K562 treated with DMSO at 1 percent for 24 hours (cell line): ENCODE measurements around the gene PPP1R15A. TPM values are rescaled to one million over a fixed set of nuclear protein-coding genes. Genes with fewer than 3 reads are reported as not detected.

Source experiments
- total RNA-seq: library from RNA; unstranded; fragments of 300-600 nt; gene quantifications from 2 replicates; pipeline ENCODE4 v1.2.3, GENCODE V29; 2022; ENCODE audit warnings: low read depth; ENCODE audit not compliant: insufficient read depth

PPP1R15A gene
- total RNA-seq, result 88.6 and 88.9 TPM in 2 replicates

DNA sequence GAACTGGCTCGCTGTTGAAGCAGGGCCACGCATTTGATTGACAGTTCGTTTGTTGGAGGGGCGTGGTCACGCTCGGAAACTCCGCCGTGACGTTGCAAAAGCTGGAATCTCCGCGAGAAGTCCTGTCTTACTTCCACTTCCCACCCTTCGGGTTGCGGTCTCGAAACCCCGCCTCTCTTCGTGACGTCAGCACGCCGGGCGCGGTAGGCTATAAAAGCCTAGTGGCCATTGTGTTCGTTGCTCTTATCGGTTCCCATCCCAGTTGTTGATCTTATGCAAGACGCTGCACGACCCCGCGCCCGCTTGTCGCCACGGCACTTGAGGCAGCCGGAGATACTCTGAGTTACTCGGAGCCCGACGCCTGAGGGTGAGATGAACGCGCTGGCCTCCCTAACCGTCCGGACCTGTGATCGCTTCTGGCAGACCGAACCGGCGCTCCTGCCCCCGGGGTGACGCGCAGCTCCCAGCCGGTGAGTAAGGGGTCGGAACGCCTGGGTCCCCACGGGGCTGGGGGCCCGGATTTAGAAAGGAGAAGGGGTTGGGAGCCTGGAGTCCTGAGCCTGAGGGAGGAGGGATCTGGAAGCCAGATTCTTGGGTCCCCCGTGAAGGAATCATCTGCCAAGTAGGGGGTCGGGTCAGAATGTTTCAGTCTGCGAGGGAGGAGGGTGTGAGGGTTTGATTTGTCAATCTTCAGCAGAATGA, at the start of gene PPP1R15A:
Gene PPP1R15A, plus strand, starts transcription at position 240 of the 702 bp plus-strand sequence. CDS start 813 bp downstream, outside the sequence.

DNA sequence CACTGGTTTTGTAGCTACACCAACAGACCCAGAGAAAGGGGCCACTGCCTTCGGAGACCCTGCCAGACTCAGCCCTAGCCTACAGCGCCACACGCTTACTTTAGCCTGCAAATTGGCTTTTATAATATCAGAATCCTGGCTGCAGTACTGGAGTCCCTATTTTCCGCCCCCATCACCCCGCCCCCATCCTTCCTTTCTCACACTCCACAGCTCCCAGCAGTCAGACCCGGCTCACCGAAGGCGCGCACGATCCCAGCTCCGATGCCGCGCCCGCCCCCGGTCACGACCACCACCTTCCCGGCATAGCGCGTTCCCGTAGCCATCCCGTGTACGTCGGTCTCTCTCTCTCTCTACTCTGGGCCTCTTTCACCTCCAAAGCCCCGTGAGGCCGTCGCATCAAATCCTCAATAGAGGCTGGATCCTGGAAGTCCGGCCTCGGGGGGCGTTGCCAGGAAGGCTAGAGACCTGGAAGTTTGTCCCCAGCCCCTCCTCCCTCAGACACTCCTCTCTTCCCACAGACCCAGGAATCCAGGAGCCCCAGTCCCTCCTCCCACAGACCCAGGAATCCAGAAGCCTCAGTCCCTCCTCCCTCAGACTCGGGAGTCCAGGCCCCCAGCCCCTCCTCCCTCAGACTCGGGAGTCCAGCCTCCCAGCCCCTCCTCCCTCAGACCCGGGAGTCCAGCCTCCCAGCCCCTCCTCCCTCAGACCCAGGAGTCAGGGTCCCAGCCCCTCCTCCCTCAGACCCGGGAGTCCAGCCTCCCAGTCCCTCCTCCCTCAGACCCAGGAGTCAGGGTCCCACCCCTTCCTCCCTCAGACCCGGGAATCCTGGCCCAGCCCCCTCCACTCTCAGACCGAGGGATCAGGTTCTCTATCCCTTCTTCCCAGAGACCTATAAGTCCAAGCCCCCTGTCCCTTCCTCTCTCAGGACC, 35.9 kb upstream of the PPP1R15A start, which contains the start of gene HSD17B14:
Gene HSD17B14, minus strand, starts transcription at position 403 of the 929 bp plus-strand sequence. Its CDS starts 80 bp downstream, at position 323.

DNA sequence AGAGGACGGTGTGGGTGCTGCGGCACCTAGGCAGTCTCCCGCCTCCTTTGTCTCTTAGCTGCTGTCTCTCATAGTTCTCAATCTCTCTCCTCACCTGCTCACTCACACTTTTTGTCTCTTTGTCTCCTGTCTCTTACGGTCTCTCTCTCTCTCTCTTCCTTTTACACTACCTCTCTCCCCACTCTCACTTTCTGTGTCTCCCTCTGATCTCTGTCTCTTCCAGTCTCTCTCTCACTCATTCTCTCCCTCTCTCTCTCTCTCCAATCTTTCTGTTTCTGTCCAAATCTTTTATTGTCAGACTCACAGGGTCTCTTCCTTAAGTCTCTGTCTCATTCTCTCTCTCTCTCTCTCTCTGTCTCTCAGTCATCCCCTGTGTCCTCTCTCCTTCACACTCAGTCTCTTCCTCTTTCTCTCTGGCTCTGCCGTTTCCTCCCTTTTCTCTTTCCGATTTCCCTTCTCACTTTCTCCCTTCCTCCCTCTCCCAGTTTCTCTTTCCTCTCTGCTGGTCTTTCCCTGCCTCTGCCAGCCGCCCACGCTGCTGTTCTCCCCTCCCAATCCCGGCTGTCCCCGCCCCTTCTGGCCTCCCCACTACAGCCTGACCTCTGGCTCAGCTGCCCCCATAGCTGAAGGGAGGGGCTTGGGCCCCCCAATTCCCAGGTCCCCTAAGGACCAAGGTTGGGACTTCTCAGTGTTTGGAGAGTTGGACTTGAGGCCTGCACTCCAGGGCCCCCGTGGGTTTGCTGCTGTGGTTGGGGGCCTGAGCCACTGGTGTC, 3.9 kb upstream of the PPP1R15A start, which contains the start of gene PLEKHA4:
Gene PLEKHA4, minus strand, starts transcription at position 504 of the 773 bp plus-strand sequence. CDS start 997 bp downstream, outside the sequence.

DNA sequence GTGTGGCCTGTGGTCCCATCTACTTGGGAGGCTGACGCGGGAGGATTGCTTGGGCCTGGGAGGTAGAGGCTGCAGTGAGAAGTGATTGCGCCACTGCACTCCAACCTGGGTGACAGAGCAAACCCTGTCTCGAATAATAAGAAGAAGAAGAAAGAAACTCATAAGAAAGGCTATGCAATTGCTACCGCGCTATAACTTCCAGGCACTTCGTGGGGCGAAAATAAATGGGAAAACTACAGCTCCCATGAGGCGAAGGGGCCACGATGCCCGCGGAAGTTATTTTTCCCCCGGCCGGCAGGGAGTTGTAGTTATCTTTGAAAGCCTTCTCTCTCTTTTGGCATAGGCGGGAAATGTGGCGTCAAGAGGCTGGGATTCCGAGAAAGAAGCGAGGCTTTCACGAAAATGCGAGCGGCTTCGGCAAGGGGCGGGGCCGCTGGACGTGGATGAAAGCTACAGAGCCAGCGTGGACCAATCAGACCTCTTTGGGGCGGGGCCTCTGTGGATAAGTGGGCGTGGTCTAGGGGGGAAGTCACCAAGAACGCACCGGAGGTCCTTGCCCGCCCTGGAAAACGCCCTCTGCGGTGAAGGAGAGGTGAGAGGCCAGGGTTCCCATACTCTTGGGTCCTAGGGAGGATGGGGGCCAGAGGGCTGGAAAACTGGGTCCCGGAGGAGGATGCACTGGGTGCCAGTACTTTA, 27.7 kb downstream of the PPP1R15A start, which contains the start of gene NUCB1:
Gene NUCB1, plus strand, starts transcription at position 532 of the 696 bp plus-strand sequence. CDS start 485 bp downstream, outside the sequence.

Other genes starting within 250 kb of the PPP1R15A start
- 17.2 and 17.8 TPM in 2 replicates for gene DBP, start 235.0 kb upstream of the PPP1R15A start, total RNA-seq
- 10.8 and 16.2 TPM in 2 replicates for gene CA11, start 226.2 kb upstream of the PPP1R15A start, total RNA-seq
- 0.58 and 1.2 TPM in 2 replicates for gene NTN5, start 199.4 kb upstream of the PPP1R15A start, total RNA-seq
- gene FUT2, start 176.4 kb upstream of the PPP1R15A start, total RNA-seq, result 0.30 and 1.4 TPM in 2 replicates
- gene MAMSTR, start 152.7 kb upstream of the PPP1R15A start, total RNA-seq, result 0.47 and 1.1 TPM in 2 replicates
- 10.2 and 11.7 TPM in 2 replicates for gene RASIP1, start 131.8 kb upstream of the PPP1R15A start, total RNA-seq
- 0.65 TPM in 1 of 2 replicates, not detected in the other for gene IZUMO1, start 125.5 kb upstream of the PPP1R15A start, total RNA-seq
- 8.7 and 9.8 TPM in 2 replicates for gene FUT1, start 119.8 kb upstream of the PPP1R15A start, total RNA-seq
- 0.72 TPM in 1 of 2 replicates, not detected in the other for gene FGF21, start 116.9 kb upstream of the PPP1R15A start, total RNA-seq
- gene BCAT2, start 61.4 kb upstream of the PPP1R15A start, total RNA-seq, result 77.3 and 83.0 TPM in 2 replicates
- 1.1 TPM in 1 of 2 replicates, not detected in the other for gene HSD17B14, start 35.9 kb upstream of the PPP1R15A start, total RNA-seq
- 49.1 and 54.5 TPM in 2 replicates for gene PLEKHA4, start 3.8 kb upstream of the PPP1R15A start, total RNA-seq
- gene TULP2, start 26.3 kb downstream of the PPP1R15A start, total RNA-seq, result 0.88 and 3.5 TPM in 2 replicates
- 445 and 480 TPM in 2 replicates for gene NUCB1, start 27.9 kb downstream of the PPP1R15A start, total RNA-seq
- gene DHDH, start 61.3 kb downstream of the PPP1R15A start, total RNA-seq, result 4.8 and 5.0 TPM in 2 replicates
- 136 and 153 TPM in 2 replicates for gene BAX, start 82.5 kb downstream of the PPP1R15A start, total RNA-seq
- gene FTL, start 92.9 kb downstream of the PPP1R15A start, total RNA-seq, result 7,562 and 7,983 TPM in 2 replicates
- 26.8 and 34.3 TPM in 2 replicates for gene GYS1, start 120.9 kb downstream of the PPP1R15A start, total RNA-seq
- gene RUVBL2, start 121.5 kb downstream of the PPP1R15A start, total RNA-seq, result 295 and 316 TPM in 2 replicates
- not detected in 2 replicates for gene LHB, start 144.7 kb downstream of the PPP1R15A start, total RNA-seq
- not detected in 2 replicates for gene CGB3, start 151.9 kb downstream of the PPP1R15A start, total RNA-seq
- gene CGB2, start 159.5 kb downstream of the PPP1R15A start, total RNA-seq, result 4.8 and 8.7 TPM in 2 replicates
- gene CGB1, start 164.5 kb downstream of the PPP1R15A start, total RNA-seq, result not detected in 2 replicates
- not detected in 2 replicates for gene CGB5, start 171.4 kb downstream of the PPP1R15A start, total RNA-seq
- gene CGB8, start 176.7 kb downstream of the PPP1R15A start, total RNA-seq, result not detected in 2 replicates
- not detected in 2 replicates for gene CGB7, start 185.3 kb downstream of the PPP1R15A start, total RNA-seq
- gene NTF4, start 192.4 kb downstream of the PPP1R15A start, total RNA-seq, result not detected in 2 replicates
- not detected in 2 replicates for gene KCNA7, start 200.3 kb downstream of the PPP1R15A start, total RNA-seq
- 219 and 229 TPM in 2 replicates for gene SNRNP70, start 213.0 kb downstream of the PPP1R15A start, total RNA-seq
- 16.2 and 19.1 TPM in 2 replicates for gene LIN7B, start 241.9 kb downstream of the PPP1R15A start, total RNA-seq
- gene C19orf73, start 246.7 kb downstream of the PPP1R15A start, total RNA-seq, result 1.3 and 2.4 TPM in 2 replicates
- gene PPFIA3, start 247.1 kb downstream of the PPP1R15A start, total RNA-seq, result 14.2 and 15.9 TPM in 2 replicates